ENCODE data around the gene CCNY.

The CCNY gene

DNA sequence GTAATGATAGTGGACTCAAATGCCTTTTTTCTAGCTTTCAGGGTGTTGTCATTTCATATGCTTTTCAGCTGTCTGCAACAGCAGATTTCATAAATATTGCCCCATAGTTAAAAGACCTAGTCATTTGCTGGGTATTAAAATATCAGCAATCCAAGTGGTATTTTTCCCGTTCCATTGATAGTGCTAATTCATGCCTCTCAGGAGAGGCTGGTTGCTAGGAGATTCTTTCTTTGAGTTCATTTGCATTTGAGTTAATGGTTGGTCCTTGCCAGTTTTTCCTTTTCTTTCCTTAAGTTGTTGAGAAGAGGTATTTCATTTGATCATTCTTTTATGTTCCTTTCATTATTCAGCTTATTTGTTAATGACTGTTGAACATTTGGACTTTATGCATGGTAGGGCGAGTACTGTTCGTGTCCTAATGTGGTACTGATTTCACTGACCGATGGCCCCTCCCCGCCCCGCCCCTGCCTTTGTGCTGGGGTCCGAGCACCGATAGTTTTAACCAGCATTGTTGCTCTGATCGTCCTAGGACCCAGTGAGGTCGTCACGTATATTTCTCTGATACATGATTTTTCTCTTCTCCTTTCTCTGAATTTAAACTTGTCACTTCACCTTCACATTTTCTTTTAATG is 128.6 kb downstream of the CCNY start:
- DNase-seq (ENCODE audit: insufficient read length) = no peak
- FAIRE-seq = no peak
- TF ChIP-seq POLR2AphosphoS5 (IDR thresholded peaks at IDR 0.05; ENCODE audit: low read depth, low read length) = no peak
- no peak for TF ChIP-seq TAF1 (IDR thresholded peaks at IDR 0.05; ENCODE audit: borderline replicate concordance, low read depth, low read length)
- TF ChIP-seq POLR2A (IDR thresholded peaks at IDR 0.05; ENCODE audit: low read depth, low read length) = no peak

GRCh38 chr10:35465673-35466072 is 129.4 kb downstream of the CCNY start:
- FAIRE-seq = no peak
- DNase-seq (ENCODE audit: insufficient read length) = no peak
- no peak for TF ChIP-seq POLR2A (IDR thresholded peaks at IDR 0.05; ENCODE audit: low read depth, low read length)
- no peak for TF ChIP-seq TAF1 (IDR thresholded peaks at IDR 0.05; ENCODE audit: borderline replicate concordance, low read depth, low read length)
- no peak for TF ChIP-seq POLR2AphosphoS5 (IDR thresholded peaks at IDR 0.05; ENCODE audit: low read depth, low read length)

DNA sequence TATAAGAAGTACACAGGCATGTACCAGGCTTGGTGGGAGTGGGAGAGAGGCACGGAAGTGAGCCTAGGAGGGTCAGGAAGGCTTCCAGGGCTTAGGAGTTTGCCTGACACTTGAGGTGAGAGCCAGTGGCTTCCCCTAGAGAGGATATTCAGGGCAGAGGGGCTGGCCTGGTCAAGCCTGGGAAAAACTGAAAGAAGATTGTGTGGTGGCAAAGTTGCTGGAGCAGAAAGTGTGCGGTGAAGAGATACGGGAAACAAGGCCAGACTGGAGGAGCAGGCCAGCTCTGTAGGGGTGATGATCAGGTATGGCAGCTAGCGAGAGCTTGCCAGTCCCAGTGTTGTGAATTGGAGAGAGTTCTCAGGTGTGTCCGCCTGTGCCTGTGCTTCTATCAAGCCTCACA is 129.9 kb downstream of the CCNY start:
- TF ChIP-seq POLR2AphosphoS5 (IDR thresholded peaks at IDR 0.05; ENCODE audit: low read depth, low read length) (no peak), TAF1 (IDR thresholded peaks at IDR 0.05; ENCODE audit: borderline replicate concordance, low read depth, low read length) (no peak), POLR2A (IDR thresholded peaks at IDR 0.05; ENCODE audit: low read depth, low read length) (no peak)
- FAIRE-seq = no peak
- no peak for DNase-seq (ENCODE audit: insufficient read length)

- DNase-seq (ENCODE audit: insufficient read length) = no peak
- no peak for FAIRE-seq
- TF ChIP-seq TAF1 (IDR thresholded peaks at IDR 0.05; ENCODE audit: borderline replicate concordance, low read depth, low read length) (no peak), POLR2A (IDR thresholded peaks at IDR 0.05; ENCODE audit: low read depth, low read length) (no peak), POLR2AphosphoS5 (IDR thresholded peaks at IDR 0.05; ENCODE audit: low read depth, low read length) (no peak)
Measured at GRCh38 chr10:35466661-35467060, 130.4 kb downstream of the CCNY start.

DNA sequence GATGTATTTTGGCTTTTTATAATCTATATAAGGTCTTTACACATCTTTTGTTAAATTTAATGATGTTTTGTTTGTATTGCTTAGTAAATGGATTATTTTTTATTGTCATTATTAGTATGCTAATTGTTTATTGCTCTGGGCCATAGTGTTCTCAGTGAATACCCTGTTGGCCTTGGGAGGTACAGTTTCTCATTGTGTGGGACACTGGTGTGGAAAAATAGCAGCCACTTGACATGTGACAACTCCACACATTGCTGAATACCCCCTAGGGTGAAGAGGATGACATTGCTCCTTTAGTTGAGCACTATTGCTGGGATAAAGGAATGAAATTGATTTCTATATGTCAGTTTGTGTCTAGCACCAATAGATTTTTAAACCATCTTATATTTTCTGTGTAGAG is 130.9 kb downstream of the CCNY start:
- DNase-seq (ENCODE audit: insufficient read length) = no peak
- no peak for FAIRE-seq
- TF ChIP-seq POLR2AphosphoS5 (IDR thresholded peaks at IDR 0.05; ENCODE audit: low read depth, low read length) (no peak), TAF1 (IDR thresholded peaks at IDR 0.05; ENCODE audit: borderline replicate concordance, low read depth, low read length) (no peak), POLR2A (IDR thresholded peaks at IDR 0.05; ENCODE audit: low read depth, low read length) (no peak)

DNA sequence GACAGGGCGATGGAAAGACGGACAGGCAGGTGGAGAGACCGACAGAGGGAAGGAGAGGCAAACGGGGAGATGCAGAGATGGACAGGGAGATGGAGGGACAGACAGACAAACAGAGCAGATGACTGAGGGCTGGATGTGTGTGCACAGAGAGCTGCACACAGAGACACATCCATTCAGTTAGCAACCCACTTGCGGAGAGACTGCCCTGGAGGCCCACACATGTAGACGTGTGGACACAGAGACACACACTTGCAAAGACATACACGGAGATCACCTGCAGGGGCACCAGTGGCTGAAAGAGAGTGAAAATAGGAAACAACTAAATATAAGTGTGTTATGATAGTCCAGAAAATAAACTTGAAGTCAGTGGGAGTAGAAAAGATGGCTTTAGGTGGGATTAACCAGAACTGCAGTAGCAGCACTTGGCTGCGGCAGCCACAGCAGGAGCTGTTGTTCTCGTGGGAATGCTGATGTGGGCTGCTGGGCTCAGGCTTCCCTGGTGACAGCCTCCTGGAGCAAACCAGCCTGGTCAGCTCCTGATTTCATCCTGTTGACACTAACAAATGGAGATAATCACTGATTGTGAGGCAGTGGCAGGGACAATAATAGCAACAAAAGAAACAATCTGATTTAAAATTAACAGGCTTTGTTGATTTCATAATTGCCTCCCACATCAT is 134.1 kb downstream of the CCNY start:
- TF ChIP-seq TAF1 (IDR thresholded peaks at IDR 0.05; ENCODE audit: borderline replicate concordance, low read depth, low read length) (no peak), POLR2AphosphoS5 (IDR thresholded peaks at IDR 0.05; ENCODE audit: low read depth, low read length) (no peak), POLR2A (IDR thresholded peaks at IDR 0.05; ENCODE audit: low read depth, low read length) (no peak)
- no peak for DNase-seq (ENCODE audit: insufficient read length)
- no peak for FAIRE-seq

DNA sequence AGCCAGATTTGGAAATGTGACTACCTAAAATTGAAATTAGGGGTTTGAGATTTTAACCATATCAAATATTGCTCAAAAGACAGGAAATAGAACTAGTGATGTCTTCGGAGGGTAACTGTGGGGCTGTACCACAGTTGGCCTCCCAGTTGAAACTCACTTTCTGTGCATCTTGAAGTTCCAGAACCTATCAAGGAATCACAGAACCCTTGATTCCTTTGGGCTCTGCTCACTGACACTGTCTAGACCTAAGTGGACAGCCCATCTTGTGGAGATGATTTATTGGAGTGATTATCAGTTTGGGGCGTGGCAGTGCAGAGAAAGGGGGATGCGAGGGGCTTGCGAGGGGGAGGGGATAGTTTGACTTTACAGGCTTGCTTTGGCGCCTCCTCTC is 134.6 kb downstream of the CCNY start:
- DNase-seq (ENCODE audit: insufficient read length) (no peak), FAIRE-seq (no peak)
- TF ChIP-seq POLR2A (IDR thresholded peaks at IDR 0.05; ENCODE audit: low read depth, low read length) (no peak), TAF1 (IDR thresholded peaks at IDR 0.05; ENCODE audit: borderline replicate concordance, low read depth, low read length) (no peak), POLR2AphosphoS5 (IDR thresholded peaks at IDR 0.05; ENCODE audit: low read depth, low read length) (no peak)

DNA sequence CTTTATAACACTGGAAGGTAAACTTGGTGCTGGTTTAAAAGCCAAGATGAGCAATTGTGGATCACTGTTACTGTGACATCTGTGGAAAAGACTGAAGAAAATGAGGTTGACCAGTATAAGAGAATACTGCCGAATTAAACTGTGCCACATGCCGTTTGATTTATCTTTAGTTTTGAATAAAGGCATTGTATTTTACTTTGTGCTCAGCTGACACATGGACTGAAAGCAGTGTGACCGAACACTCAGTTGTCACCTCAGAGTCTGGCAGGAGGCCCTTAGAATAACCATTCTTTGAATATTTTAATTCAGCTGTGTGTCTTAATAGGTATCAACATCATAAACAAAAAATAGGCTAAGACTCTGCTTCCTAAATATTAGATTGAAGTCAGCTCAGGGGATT is 135.1 kb downstream of the CCNY start:
- DNase-seq (ENCODE audit: insufficient read length) = no peak
- no peak for FAIRE-seq
- TF ChIP-seq POLR2AphosphoS5 (IDR thresholded peaks at IDR 0.05; ENCODE audit: low read depth, low read length) (no peak), TAF1 (IDR thresholded peaks at IDR 0.05; ENCODE audit: borderline replicate concordance, low read depth, low read length) (no peak), POLR2A (IDR thresholded peaks at IDR 0.05; ENCODE audit: low read depth, low read length) (no peak)

DNA sequence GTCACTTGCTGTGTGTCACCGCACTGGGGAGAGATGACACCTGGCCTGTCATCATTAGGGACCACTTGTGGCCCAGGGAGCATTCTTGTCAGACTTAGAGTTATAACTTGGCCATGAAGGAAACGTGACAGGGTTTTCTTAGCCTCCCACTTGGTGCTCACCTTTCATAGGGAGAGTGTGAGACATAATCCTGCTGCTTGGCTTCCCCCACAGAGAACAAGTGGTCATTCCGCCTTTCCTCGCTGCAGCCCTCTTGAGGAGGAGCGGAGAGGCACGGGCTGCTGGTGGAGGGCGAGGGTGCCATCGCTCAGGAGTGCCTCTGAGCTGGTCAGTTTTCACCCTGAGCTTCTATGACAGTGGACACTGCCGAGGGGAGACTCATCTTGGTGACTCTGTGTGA is 143.8 kb downstream of the CCNY start:
- no peak for DNase-seq (ENCODE audit: insufficient read length)
- no peak for FAIRE-seq
- no peak for TF ChIP-seq TAF1 (IDR thresholded peaks at IDR 0.05; ENCODE audit: borderline replicate concordance, low read depth, low read length)
- TF ChIP-seq POLR2AphosphoS5 (IDR thresholded peaks at IDR 0.05; ENCODE audit: low read depth, low read length) = no peak
- no peak for TF ChIP-seq POLR2A (IDR thresholded peaks at IDR 0.05; ENCODE audit: low read depth, low read length)

- DNase-seq (ENCODE audit: insufficient read length) (no peak), FAIRE-seq (no peak)
- TF ChIP-seq TAF1 (IDR thresholded peaks at IDR 0.05; ENCODE audit: borderline replicate concordance, low read depth, low read length) = no peak
- TF ChIP-seq POLR2A (IDR thresholded peaks at IDR 0.05; ENCODE audit: low read depth, low read length) = no peak
Measured at GRCh38 chr10:35481413-35481812, 145.1 kb downstream of the CCNY start.

GRCh38 chr10:35486297-35486990 is 150.1 kb downstream of the CCNY start:
- TF ChIP-seq TAF1 (IDR thresholded peaks at IDR 0.05; ENCODE audit: borderline replicate concordance, low read depth, low read length) (no peak), POLR2A (IDR thresholded peaks at IDR 0.05; ENCODE audit: low read depth, low read length) (no peak), POLR2AphosphoS5 (IDR thresholded peaks at IDR 0.05; ENCODE audit: low read depth, low read length) (no peak)
- no peak for FAIRE-seq
- no peak for DNase-seq (ENCODE audit: insufficient read length)
